ENCODE data around the gene GDF2.
A peak's percentile ranks its signal among the peaks of the same experiment; 100 is the strongest.

GDF2 gene

GRCh38 chr10:47332946-47333345 is 10.7 kb downstream of the GDF2 start:
- no peak for DNase-seq (ENCODE audit: low read depth, low spot score)

- no peak for DNase-seq (ENCODE audit: low read depth, low spot score)
These were observed 11.3 kb downstream of the GDF2 start for GRCh38 chr10:47333532-47333931.

GRCh38 chr10:47334466-47335295 is 12.4 kb downstream of the GDF2 start:
- no peak for DNase-seq (ENCODE audit: low read depth, low spot score)

GRCh38 chr10:47335906-47336305 is 13.7 kb downstream of the GDF2 start:
- DNase-seq (ENCODE audit: low read depth, low spot score): no peak

GRCh38 chr10:47336387-47337134 is 14.3 kb downstream of the GDF2 start:
- DNase-seq (ENCODE audit: low read depth, low spot score): no peak

- no peak for DNase-seq (ENCODE audit: low read depth, low spot score)
These were observed 15.1 kb downstream of the GDF2 start for GRCh38 chr10:47337310-47337709.

- no peak for DNase-seq (ENCODE audit: low read depth, low spot score)
These were observed 17.0 kb downstream of the GDF2 start for GRCh38 chr10:47339186-47339735.

GRCh38 chr10:47339759-47340607 is 17.7 kb downstream of the GDF2 start:
- DNase-seq (ENCODE audit: low read depth, low spot score): no peak

GRCh38 chr10:47340608-47341170 is 18.4 kb downstream of the GDF2 start:
- peak; percentile 15 for DNase-seq (ENCODE audit: low read depth, low spot score)

- no peak for DNase-seq (ENCODE audit: low read depth, low spot score)
These were observed 23.0 kb downstream of the GDF2 start for GRCh38 chr10:47344996-47345870.

- no peak for DNase-seq (ENCODE audit: low read depth, low spot score)
These were observed 24.5 kb downstream of the GDF2 start for GRCh38 chr10:47346581-47347302.

- DNase-seq (ENCODE audit: low read depth, low spot score): no peak
These were observed 25.0 kb downstream of the GDF2 start for GRCh38 chr10:47347303-47347675.

- no peak for DNase-seq (ENCODE audit: low read depth, low spot score)
These were observed 25.9 kb downstream of the GDF2 start, which contains the start of gene RBP3 for GRCh38 chr10:47348138-47348651. TSS of gene RBP3 (plus strand) at chr10:47348363. CDS start at chr10:47348485, 122 bp downstream.

GRCh38 chr10:47348661-47349470 is 26.6 kb downstream of the GDF2 start:
- DNase-seq (ENCODE audit: low read depth, low spot score): no peak

GRCh38 chr10:47349516-47349915 is 27.3 kb downstream of the GDF2 start:
- no peak for DNase-seq (ENCODE audit: low read depth, low spot score)

- DNase-seq (ENCODE audit: low read depth, low spot score): no peak
These were observed 27.7 kb downstream of the GDF2 start for GRCh38 chr10:47349941-47350371.

- no peak for DNase-seq (ENCODE audit: low read depth, low spot score)
These were observed 28.7 kb downstream of the GDF2 start for GRCh38 chr10:47350671-47351640.

All from iPS DF 19.7 (cell line).